ENCODE measurements around the gene HOXA11.

- TF ChIP-seq ZNF565 (CRISPR knock-in tag; conservative IDR thresholded peaks at IDR 0.05; ENCODE audit: low read depth) (no peak), PATZ1 (CRISPR knock-in tag; IDR thresholded peaks at IDR 0.05; ENCODE audit: borderline replicate concordance) (no peak), TCF4 (CRISPR knock-in tag; IDR thresholded peaks at IDR 0.05; ENCODE audit: borderline replicate concordance) (no peak)
Observed at GRCh38 chr7:27145165-27145913, 39.7 kb downstream of the HOXA11 start.

Data from SK-N-SH treated with all-trans-retinoic acid at 6 μM for 48 hours (cell line).